ENCODE data around the gene AWAT2. TPM values are rescaled to one million over a fixed set of nuclear protein-coding genes. Genes with fewer than 3 reads are reported as not detected.
A peak's percentile ranks its signal among the peaks of the same experiment; 100 is the strongest.

The AWAT2 gene
- total and polyA plus RNA-seq, 9 of the 15 experiments (the other 6 are each of a cell fraction or from before 2014, with no cell fraction given): not detected

- TF ChIP-seq SMC3 (conservative IDR thresholded peaks at IDR 0.05; ENCODE audit: insufficient read depth, low read depth, low read length) (peak; percentile 46), RAD21 (CRISPR knock-in tag; conservative IDR thresholded peaks at IDR 0.05 in 1 of 2, IDR thresholded peaks at IDR 0.05 in 1 of 2) (peak; percentile 20 to 60; a peak in 3 of 4 replicates), ELF1 (tag; IDR thresholded peaks at IDR 0.05) (peak; percentile 38; the same call in 1 of the 2 replicates), THAP7 (CRISPR knock-in tag; IDR thresholded peaks at IDR 0.05) (no peak)
These were observed 16.2 kb downstream of the AWAT2 start (continued) for GRCh38 chrX:70033348-70034051.

GRCh38 chrX:70032792-70033191 is 16.9 kb downstream of the AWAT2 start:
- Histone ChIP-seq H3K9ac (ENCODE audit: insufficient read depth in 1 of 2, low read depth in 2 of 2, low read length in 2 of 2) (no peak overlapping the region), H3K27me3 (ENCODE audit: control insufficient read depth in 2 of 2, insufficient read depth in 2 of 2, low read length in 2 of 2) (no peaks in the 10 kb centered on the region), H3K79me2 (ENCODE audit: control insufficient read depth, insufficient read depth, low read length) (no peaks in the 10 kb centered on the region), H4K20me1 (replicated peaks; ENCODE audit: control insufficient read depth, insufficient read depth, low read length) (no peaks in the 10 kb centered on the region; the same call in 1 of the 2 replicates), H3K27ac (ENCODE audit: extremely low read depth, low read depth, low read length) (no peak overlapping the region), H2AFZ (ENCODE audit: low read depth, low read length) (no peak overlapping the region), H3K9me1 (ENCODE audit: control insufficient read depth, insufficient read depth, low read length) (no peaks in the 10 kb centered on the region), H3K4me2 (ENCODE audit: insufficient read depth, low read length) (no peak overlapping the region), H3K4me3 (no peak overlapping the region), H3K36me3 (ENCODE audit: control insufficient read depth, insufficient read depth, low read length) (no peaks in the 10 kb centered on the region), H3K4me1 (replicated peaks in 1 of 2; ENCODE audit: control insufficient read depth in 2 of 2, insufficient read depth in 2 of 2, low read length in 2 of 2) (no peaks in the 10 kb centered on the region), H3K9me3 (replicated peaks; ENCODE audit: control insufficient read depth, insufficient read depth, low read depth, low read length) (no peaks in the 10 kb centered on the region)
- in situ Hi-C loops (cut with MboI): loop anchor here (5.0 to 25.0 kb wide), 2 partner anchors 65 to 495 kb away; no protein-coding TSS in a partner anchor
- ChIA-PET POLR2A (no interaction called here), CTCF (ENCODE audit: low intra/inter-chr PET ratio) (interaction anchor here (0.8 to 0.9 kb wide), 2 partner anchors 65 to 230 kb away, joined by 3 read pairs; no protein-coding TSS in a partner anchor)
- 0% methylated on average over 2 of the region's 2 CpGs for WGBS (ENCODE audit: insufficient coverage, low coverage, missing lambda C conversion rate)
- DNase-seq (ENCODE audit: extremely low read depth in 1 of 4, low spot score in 3 of 4) (no peak), ATAC-seq (no peak), FAIRE-seq (no peak)
- intact Hi-C loops (cut with micrococcal nuclease): loop anchor here (1.0 to 10.0 kb wide), 4 partner anchors 65 to 608 kb away; no protein-coding TSS in a partner anchor
- no TSS peak for BruUV-seq (replicated peaks)
- no peak for TF ChIP-seq ZBTB11 (CRISPR knock-in tag; IDR thresholded peaks at IDR 0.05)
- no peak for TF ChIP-seq E4F1 (CRISPR knock-in tag; IDR thresholded peaks at IDR 0.05; ENCODE audit: borderline replicate concordance)
- TF ChIP-seq ZNF3 (CRISPR knock-in tag; IDR thresholded peaks at IDR 0.05): no peak
- TF ChIP-seq KHSRP (IDR thresholded peaks at IDR 0.05): no peak
- TF ChIP-seq MYBL2 (IDR thresholded peaks at IDR 0.05; ENCODE audit: low read depth): no peak
- TF ChIP-seq MYBL2 (CRISPR knock-in tag; IDR thresholded peaks at IDR 0.05; ENCODE audit: borderline replicate concordance): no peak
- no peak for TF ChIP-seq ZNF121 (CRISPR knock-in tag; conservative IDR thresholded peaks at IDR 0.05)
- no peak for TF ChIP-seq ZNF12 (CRISPR knock-in tag; IDR thresholded peaks at IDR 0.05)
